HG02588 (cell line): ENCODE results near the gene MED13.
A peak's percentile ranks its signal among the peaks of the same experiment; 100 is the strongest.

ENCODE experiments used
- ATAC-seq: cut with Tn5 transposase; IDR thresholded peaks from one replicate; pipeline ENCODE4 v1.9.1; 2021; ENCODE audit warnings: mild to moderate bottlenecking, moderate library complexity; ENCODE audit not compliant: unreplicated experiment

The MED13 gene

GRCh38 chr17:62064791-62065563 lies at the start of gene MED13:
TSS of gene MED13 (minus strand) at chr17:62065278. CDS start at chr17:62065205, 73 bp downstream.
- peak; percentile 29 for ATAC-seq

- no peak for ATAC-seq
Observed at GRCh38 chr17:62112229-62112628, 47.2 kb upstream of the MED13 start.

GRCh38 chr17:62111562-62112171 lies 46.6 kb upstream of the MED13 start:
- ATAC-seq = no peak

GRCh38 chr17:62110923-62111484 lies 45.9 kb upstream of the MED13 start:
- ATAC-seq = no peak

- no peak for ATAC-seq
Observed at GRCh38 chr17:62109924-62110323, 44.8 kb upstream of the MED13 start.

- ATAC-seq = peak; percentile 96
Observed at GRCh38 chr17:62109378-62109902, 44.4 kb upstream of the MED13 start.

- no peak for ATAC-seq
Observed at GRCh38 chr17:62105861-62106260, 40.8 kb upstream of the MED13 start.

GRCh38 chr17:62105357-62105756 lies 40.3 kb upstream of the MED13 start:
- ATAC-seq = no peak

GRCh38 chr17:62101515-62101914 lies 36.4 kb upstream of the MED13 start:
- no peak for ATAC-seq

GRCh38 chr17:62101090-62101489 lies 36.0 kb upstream of the MED13 start:
- no peak for ATAC-seq

- no peak for ATAC-seq
Observed at GRCh38 chr17:62100055-62100454, 35.0 kb upstream of the MED13 start.

- no peak for ATAC-seq
Observed at GRCh38 chr17:62099532-62099931, 34.5 kb upstream of the MED13 start.

- ATAC-seq = peak; percentile 90
Observed at GRCh38 chr17:62098623-62099231, 33.6 kb upstream of the MED13 start.

- ATAC-seq = no peak
Observed at GRCh38 chr17:62096401-62096670, 31.3 kb upstream of the MED13 start.

- ATAC-seq = no peak
Observed at GRCh38 chr17:62094175-62094574, 29.1 kb upstream of the MED13 start.

- peak; percentile 95 for ATAC-seq
Observed at GRCh38 chr17:62093188-62094155, 28.4 kb upstream of the MED13 start.

GRCh38 chr17:62092784-62093183 lies 27.7 kb upstream of the MED13 start:
- no peak for ATAC-seq

GRCh38 chr17:62091804-62092203 lies 26.7 kb upstream of the MED13 start:
- ATAC-seq = no peak

- ATAC-seq = no peak
Observed at GRCh38 chr17:62090868-62091267, 25.8 kb upstream of the MED13 start.

GRCh38 chr17:62090021-62090824 lies 25.1 kb upstream of the MED13 start:
- ATAC-seq = no peak
